Body of pancreas (tissue), 4 donors: ENCODE data around the gene SPAG8.
A peak's percentile ranks its signal among the peaks of the same experiment; 100 is the strongest.

Experiments
- CTCF ChIP-seq, 7 experiments: fragments of 450-650 bp in 4 of 7; fragments of 200-600 bp in 3 of 7; sonication (generic) in 3 of 7; IDR thresholded peaks; one replicate each; pipeline ENCODE4 v1.5.1; 2016 to 2019; ENCODE audit warnings: antibody characterized with exemption in 7 of 7
- POLR2A ChIP-seq, 3 donors: fragments of 450-650 bp; IDR thresholded peaks; one replicate each; pipeline ENCODE4 v1.6.1; 2016; ENCODE audit warnings: antibody characterized with exemption in 3 of 3, mild to moderate bottlenecking in 2 of 3

DNA sequence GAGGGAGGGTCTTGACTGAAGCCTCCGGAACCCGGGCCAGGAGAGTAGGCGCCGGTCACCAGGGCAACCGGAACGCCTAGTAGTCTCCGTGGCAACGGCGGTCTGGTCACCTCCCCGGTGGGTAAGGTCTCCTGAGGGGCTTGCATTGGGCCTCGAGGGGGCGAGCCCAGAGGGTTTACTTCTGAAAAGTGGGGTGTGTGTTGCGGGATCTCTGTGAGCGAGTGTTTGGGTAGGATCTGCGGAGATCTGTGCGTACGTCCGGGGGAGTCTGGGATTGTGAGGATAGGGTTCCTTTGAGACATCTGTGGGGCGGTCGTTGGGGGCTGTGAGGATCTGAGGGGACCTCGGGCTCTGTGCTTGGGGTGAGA, 16.6 kb upstream of the SPAG8 start, which contains the start of gene FAM221B:
- TF ChIP-seq POLR2A (IDR thresholded peaks at IDR 0.05) (peak in 1 of 3 donors; percentile 34), CTCF (IDR thresholded peaks at IDR 0.05) (no peak)
